Measurements from ENCODE around the gene LRRC41.
A peak's percentile ranks its signal among the peaks of the same experiment; 100 is the strongest.

The LRRC41 gene

GRCh38 chr1:46310321-46310720, 6.9 kb upstream of the LRRC41 start:
- H3K4me3 ChIP-seq (ENCODE audit: low read depth, low read length), result no peak overlapping the region
- no peaks in the 10 kb centered on the region for H3K9me3 ChIP-seq (ENCODE audit: control insufficient read depth, insufficient read depth, low read depth, low read length)
- POLR2A ChIA-PET, result interaction anchor here (1.0 kb wide), 1 partner anchor 178 kb away, joined by 3 read pairs; no protein-coding TSS in a partner anchor
- no peaks in the 10 kb centered on the region for H3K4me1 ChIP-seq (ENCODE audit: control insufficient read depth, insufficient read depth, low read length)
- H3K36me3 ChIP-seq (ENCODE audit: control insufficient read depth in 2 of 2, insufficient read depth in 1 of 2, low read length in 2 of 2), result peaks cover 46 to 86% of the 10 kb centered on the region in 2 experiments
- TF ChIP-seq GLIS1 (tag by site-specific recombination; IDR thresholded peaks at IDR 0.05), result no peak
- TF ChIP-seq ZNF626 (tag by site-specific recombination; IDR thresholded peaks at IDR 0.05), result no peak
- TF ChIP-seq ZNF121 (tag by site-specific recombination; IDR thresholded peaks at IDR 0.05), result peak; percentile 88
- no peak for TF ChIP-seq ZBTB6 (tag by site-specific recombination; IDR thresholded peaks at IDR 0.05)
- no peak for TF ChIP-seq SP7 (tag by site-specific recombination; IDR thresholded peaks at IDR 0.05)
- no peak for TF ChIP-seq ZNF404 (tag by site-specific recombination; IDR thresholded peaks at IDR 0.05)
- TF ChIP-seq ZNF513 (tag by site-specific recombination; IDR thresholded peaks at IDR 0.05), result no peak
- CTCF ChIA-PET, result interaction anchor here (1.0 kb wide), 1 partner anchor 23 kb away, joined by 4 read pairs; no protein-coding TSS in a partner anchor
- H3K27ac ChIP-seq (ENCODE audit: extremely low read depth, low read depth, low read length), result no peak overlapping the region

GRCh38 chr1:46309401-46310159, 6.2 kb upstream of the LRRC41 start:
- POLR2A ChIA-PET, result interaction anchor here (1.0 kb wide), 2 partner anchors 24 to 179 kb away, joined by 3 read pairs; no protein-coding TSS in a partner anchor
- H3K36me3 ChIP-seq (ENCODE audit: control insufficient read depth in 2 of 2, insufficient read depth in 1 of 2, low read length in 2 of 2), result peaks cover 46 to 81% of the 10 kb centered on the region in 2 experiments
- no peaks in the 10 kb centered on the region for H3K9me3 ChIP-seq (ENCODE audit: control insufficient read depth, insufficient read depth, low read depth, low read length)
- CTCF ChIA-PET, result interaction anchor here (1.0 kb wide), 1 partner anchor 23 kb away, joined by 4 read pairs; no protein-coding TSS in a partner anchor
- H3K27ac ChIP-seq (ENCODE audit: extremely low read depth, low read depth, low read length), result no peak overlapping the region
- no peak for TF ChIP-seq ZNF404 (tag by site-specific recombination; IDR thresholded peaks at IDR 0.05)
- no peak for TF ChIP-seq ZNF776 (tag by site-specific recombination; IDR thresholded peaks at IDR 0.05; ENCODE audit: borderline replicate concordance)
- no peak for TF ChIP-seq ZNF692 (tag by site-specific recombination; IDR thresholded peaks at IDR 0.05)
- TF ChIP-seq ZNF510 (tag by site-specific recombination; IDR thresholded peaks at IDR 0.05; ENCODE audit: insufficient replicate concordance), result no peak
- TF ChIP-seq ZSCAN30 (tag by site-specific recombination; IDR thresholded peaks at IDR 0.05), result no peak
- no peak overlapping the region for H3K4me3 ChIP-seq (ENCODE audit: low read depth, low read length)
- no peaks in the 10 kb centered on the region for H3K4me1 ChIP-seq (ENCODE audit: control insufficient read depth, insufficient read depth, low read length)

GRCh38 chr1:46306159-46306530, 2.7 kb upstream of the LRRC41 start:
- H3K36me3 ChIP-seq (ENCODE audit: control insufficient read depth in 2 of 2, insufficient read depth in 1 of 2, low read length in 2 of 2), result peaks cover 15 to 47% of the 10 kb centered on the region in 2 experiments; a peak in 2 of 3 replicates
- no peak overlapping the region for H3K4me3 ChIP-seq (ENCODE audit: low read depth, low read length)
- no peak for TF ChIP-seq ZNF747 (tag by site-specific recombination; IDR thresholded peaks at IDR 0.05)
- peak; percentile 85 for TF ChIP-seq ZNF362 (tag by site-specific recombination; IDR thresholded peaks at IDR 0.05)
- no peaks in the 10 kb centered on the region for H3K4me1 ChIP-seq (ENCODE audit: control insufficient read depth, insufficient read depth, low read length)
- H3K27ac ChIP-seq (ENCODE audit: extremely low read depth, low read depth, low read length), result no peak overlapping the region
- ChIA-PET POLR2A (interaction anchor here (0.6 kb wide), 1 partner anchor 61 kb away, joined by 3 read pairs; no protein-coding TSS in a partner anchor), CTCF (no interaction called here)
- no peaks in the 10 kb centered on the region for H3K9me3 ChIP-seq (ENCODE audit: control insufficient read depth, insufficient read depth, low read depth, low read length)

Data from HEK293 (cell line).